GM21717 (cell line): Measurements from ENCODE around the gene IL1RL2.

ENCODE experiments used
- ATAC-seq: cut with Tn5 transposase; IDR thresholded peaks from one replicate; pipeline ENCODE4 v1.9.1; 2021; ENCODE audit warnings: mild to moderate bottlenecking, moderate library complexity; ENCODE audit not compliant: unreplicated experiment

The IL1RL2 gene

DNA sequence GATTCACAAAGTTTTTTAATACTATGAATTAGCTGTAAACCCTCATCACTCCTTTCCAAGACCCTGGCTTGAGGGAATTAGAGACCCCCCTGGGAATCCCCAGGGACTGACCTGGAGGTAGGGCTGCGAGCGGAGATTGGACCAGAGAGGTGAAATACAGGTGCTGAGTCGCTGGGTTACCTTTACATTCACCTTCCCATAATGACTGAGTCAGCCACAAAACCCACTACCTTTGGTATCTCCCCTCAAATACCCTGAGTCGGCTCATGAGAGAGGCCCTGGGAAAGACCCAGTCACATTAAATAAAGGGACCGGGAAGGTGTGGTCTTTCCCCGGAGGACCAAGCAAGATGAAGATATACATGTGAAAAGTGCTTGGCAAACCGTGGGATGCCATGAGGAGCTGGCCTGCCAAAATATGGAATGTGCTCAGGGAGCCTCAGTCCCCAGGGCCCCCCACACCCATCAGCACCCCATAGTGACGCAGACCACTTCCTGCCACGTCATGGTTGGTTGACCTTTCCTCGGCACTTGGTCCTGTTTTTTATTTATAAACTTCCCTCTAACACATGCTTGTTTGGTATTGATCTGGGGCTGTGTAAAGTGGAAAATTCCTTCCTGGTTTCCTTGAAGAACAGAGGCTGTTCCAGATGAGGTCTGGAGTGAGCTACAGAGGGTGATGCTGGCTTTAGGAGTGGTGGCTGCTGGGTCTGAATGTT is 51.4 kb downstream of the IL1RL2 start:
- ATAC-seq = no peak

DNA sequence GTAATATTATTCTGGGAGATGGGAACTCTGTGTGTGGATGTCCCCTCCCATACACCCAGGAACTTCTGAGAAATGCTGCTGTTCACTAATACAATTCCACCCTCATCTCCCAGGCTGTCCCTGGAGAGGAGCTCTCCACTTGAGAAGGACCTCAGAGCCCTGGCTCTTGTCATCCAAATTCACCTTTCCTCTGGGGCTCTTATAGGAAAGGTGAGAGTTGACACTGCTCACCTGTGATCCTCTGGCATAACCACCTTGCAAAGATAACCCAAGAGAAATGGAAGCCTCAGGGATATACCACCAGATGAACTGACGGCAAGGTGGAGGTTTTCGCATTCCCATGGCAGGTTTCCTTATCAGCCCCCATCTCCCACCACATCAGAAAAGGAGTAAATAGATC is 52.0 kb downstream of the IL1RL2 start:
- no peak for ATAC-seq

DNA sequence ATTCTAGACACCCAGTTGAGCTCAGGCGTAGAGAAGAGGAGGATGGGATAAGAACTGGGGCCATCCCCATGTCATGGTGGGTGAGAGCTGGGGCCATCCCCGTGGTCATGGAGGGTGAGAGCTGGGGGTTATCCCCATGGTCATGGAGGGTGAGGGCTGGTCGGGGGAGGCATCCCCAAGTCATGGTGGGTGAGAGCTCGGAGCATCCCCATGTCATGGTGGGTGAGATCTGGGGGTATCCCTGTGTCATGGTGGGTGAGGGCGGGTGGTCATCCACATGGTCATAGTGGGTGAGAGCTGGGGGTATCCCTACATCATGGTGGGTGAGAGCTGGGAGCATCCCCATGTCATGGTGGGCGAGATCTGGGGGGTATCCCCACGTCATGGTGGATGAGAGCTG is 52.5 kb downstream of the IL1RL2 start:
- no peak for ATAC-seq

DNA sequence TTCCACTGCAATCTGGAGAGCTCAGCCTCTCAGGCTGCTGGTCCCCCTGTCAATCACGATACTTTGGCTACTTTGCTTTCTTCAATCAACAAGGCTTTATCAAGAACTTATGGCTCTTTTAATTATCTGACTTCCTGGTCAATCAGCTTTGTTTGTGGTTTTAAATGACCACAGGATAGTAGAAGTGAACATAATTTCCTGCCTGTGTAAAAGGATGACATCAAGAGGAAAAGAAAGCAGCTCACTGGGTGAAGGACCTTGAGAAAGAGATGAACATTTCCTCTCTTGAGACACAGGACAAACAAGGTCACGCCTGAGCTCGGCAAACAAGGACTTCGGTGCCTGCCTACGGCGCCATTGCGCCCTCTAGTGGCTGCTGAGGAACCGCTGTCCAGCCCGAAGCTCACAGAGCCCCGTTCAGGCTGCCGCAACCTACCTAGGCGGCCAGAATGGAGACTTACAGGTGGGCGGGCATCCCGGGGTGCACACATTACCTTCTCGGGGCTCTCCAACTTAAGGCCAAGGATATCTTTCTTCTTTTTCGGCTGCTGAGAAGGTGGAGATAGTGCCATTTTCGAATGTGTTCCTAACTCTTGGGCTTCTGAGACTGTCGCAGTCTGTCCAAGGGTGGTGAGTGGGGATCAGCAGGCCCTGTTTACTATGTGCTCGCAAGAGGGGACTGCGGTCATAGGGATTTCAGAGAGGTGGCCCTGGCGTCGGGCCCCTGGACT is 54.0 kb downstream of the IL1RL2 start:
- peak; percentile 85 for ATAC-seq

DNA sequence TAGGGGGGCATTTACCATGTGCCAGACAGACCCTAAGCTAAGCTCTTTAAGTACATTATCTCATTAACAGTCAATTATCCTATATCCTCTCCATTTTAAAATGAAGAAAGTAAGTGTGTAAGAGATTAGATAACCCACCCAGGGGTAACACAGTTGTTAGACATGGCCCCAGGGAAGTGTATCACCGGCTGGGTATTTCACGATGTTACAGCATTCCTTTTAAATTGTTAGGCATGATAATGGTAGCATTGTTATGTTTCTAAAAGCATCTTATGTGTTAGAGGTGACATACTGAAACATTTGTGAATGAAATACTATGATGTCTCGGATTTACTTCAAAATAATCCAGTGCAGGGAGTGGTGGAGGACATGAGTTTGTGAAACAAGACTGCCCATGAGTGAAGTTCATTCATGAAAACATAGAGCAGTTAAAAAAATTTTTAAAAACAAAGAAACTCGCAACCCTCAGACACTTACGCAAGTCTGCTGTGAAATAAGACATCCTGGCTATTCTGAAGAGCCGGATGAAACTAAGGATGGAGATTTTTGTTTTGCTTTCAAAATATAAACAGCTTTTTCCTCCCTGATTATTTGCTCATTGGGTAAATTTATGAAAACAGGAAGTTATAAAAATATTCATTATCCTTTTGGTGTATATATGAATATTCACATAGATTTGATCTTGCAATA is 54.9 kb downstream of the IL1RL2 start:
- no peak for ATAC-seq

DNA sequence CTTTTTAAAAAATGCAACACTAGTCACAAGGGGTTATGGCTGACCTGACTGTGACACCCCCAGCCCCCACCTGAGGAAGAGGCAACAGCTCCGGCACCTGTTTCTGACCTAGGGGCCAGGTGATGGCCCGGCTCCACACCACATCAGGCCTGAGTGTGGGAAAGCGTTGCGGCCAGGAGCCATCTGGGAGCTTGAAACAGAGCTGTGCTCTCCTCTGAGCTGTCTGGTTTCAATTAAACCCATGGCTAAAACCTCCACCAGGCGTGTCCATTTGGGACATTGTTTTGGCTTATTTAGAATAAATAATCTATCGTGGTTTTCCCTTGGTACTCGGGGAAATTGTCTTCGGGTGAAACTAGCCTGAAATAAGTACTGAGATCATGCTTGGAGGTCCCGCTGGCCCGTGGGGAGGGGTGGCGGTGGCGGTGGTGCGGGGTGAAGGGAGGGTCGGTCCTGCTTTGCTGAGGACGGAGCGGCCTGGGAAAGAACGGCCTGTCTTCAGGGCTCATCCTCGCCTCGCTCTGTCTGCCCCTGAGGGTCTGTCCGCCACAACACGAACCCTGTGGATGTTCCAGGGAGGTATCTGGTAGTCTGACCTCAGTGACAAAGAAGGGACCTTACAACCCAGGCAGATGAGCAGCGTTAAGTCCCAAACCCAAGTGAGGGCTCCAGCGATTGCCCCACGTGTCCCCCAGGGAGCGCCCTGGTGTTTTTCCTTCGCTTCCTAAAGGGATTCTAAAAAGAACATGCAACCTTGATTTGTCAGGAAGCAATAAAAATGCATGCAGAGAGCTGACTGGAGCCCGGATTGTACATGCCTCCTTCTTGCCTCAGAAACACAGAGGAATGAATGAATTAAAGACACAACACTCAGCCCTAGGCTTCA is 58.7 kb downstream of the IL1RL2 start:
- no peak for ATAC-seq

DNA sequence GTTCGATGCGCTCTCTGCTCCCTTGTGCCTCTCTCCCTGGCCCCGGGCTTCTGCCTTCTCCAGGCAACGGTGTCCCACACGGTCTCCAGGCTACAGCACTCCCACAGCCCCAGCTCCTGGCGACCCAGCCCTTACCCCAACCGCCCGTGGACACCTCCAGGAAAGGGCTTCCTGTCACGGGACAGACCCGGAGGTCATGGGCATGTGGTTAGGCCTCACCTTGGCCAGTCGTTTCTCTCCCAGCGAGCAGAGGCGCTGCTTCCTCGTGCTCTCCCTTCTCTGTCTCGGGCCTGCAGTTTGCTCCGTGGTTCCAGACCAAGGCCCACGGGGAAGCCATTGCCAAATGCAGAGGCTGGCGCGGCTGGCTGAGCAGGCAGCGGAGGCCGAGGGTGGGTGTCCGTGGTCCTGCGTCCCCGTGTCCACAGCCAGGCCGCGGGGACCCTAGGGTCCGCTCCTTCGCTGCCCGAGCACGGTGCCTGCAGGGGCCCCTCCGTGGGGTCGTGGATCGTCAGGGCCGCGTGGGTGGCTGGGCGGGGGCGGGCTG is 63.5 kb downstream of the IL1RL2 start:
- no peak for ATAC-seq

DNA sequence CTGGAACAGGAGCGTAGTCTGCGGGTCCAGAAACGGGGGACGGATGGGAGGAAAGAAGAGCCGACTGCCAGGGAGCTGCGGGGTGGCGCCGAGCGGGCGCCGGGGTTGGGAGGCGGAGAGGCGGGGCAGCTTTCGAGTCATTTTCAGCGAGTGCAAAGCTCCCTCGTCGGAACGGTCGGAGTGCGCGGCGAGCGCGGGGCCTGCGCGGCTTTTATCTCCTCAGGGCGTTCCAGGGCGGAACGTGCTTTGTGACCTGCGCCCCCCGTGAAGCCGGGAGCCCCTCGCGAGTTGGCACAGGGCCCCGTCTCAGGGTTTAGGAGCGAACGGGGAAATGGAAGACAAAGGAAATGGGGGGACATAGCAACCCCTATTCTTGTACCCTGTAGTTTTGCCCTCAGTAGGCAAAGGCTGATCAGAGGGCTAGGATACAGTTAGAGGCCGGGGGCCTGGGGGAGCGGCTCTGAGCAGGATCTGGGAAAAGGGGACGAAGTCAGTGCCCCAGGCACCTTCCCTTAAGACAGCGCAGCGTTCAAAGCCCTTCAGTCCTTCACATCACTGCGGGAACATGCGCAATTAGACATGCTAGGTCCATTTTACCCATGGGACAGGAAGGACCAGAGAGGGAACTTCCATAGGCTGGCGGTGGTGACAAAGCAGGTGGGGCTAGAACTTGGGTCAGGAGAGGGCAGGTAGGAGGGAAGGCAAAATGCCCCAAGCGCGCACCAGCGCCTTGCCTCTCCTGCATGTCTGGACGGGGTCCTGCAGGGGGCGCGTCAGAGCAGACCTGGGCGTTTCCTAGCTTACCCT is 64.4 kb downstream of the IL1RL2 start:
- no peak for ATAC-seq

DNA sequence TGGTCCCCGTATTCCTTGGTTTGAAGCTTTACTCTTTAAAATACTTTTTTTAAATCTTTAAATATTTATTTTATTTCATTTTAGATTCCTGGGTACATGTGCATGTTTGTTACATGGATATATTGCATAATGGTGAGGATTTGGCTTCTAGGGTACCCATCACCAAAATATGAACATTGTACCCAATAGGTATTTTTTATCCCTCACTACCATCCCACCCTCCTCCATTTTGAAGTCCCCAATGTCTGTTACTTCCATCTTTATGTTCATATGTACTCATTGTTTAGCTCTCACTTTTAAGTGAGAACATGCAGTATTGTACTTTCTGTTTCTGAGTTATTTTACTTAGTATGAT is 65.0 kb downstream of the IL1RL2 start:
- ATAC-seq = no peak

DNA sequence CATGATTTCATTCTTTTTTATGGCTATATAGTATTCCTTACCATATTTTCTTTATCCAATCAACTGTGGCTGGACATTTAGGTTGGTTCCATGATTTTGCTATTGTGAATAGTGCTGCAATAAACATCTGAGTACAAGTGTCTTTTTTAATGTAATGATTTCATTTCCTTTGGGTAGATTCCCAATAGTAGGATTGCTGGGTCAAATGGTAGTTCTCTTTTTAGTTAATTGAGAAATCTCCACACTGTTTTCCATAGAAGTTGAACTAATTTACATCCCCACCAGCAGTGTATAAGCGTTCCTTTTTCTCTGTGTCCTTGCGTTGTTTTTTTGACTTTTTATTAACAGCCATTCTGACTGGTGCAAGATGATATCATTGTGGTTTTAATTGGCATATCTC is 65.4 kb downstream of the IL1RL2 start:
- ATAC-seq = no peak

DNA sequence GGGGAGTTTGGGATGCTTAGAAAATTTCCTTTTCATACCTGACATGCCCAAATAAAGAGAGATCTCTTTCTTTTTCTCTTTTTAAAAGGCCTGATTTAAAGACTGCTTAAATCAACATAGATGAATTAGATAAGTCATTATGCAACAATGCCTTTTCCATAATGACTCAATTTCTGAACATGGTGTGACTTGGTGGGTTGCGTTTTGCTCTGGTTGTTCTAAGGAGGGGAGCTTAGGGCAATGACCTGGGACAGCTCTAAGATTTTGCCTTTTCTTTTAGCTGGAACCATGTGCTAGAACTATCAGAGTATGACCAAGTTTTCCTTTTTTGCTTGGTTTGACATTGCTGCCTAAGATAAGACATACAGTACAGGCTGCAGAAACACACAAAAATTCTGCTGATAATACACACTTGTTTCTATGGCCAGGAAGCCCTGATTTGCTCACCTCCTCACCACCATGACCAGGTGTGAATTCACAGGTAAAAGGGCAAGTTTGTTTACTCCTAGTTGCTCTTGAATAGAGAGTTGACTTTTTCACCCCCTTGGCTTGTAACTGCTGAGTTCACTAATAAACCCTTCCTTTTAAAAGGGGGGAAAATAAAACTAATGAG is 66.4 kb downstream of the IL1RL2 start:
- no peak for ATAC-seq

DNA sequence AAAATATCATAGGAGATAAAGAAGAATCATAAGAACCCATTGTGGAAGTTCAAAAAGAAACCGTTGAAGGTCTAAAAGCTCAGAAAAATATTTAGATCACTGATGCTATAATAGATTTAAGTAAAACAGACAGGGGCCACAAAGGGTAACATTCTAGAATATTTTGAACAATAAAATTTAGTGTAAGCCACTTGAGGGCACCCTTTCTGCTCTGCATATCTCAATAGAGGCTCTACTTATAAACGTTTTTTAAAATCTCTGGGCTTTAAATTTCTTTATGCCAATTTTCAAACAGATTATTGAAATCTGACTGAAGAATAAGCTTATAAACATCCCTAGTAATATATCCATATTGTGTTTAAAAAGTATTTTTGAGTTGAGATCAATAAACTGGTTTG is 66.9 kb downstream of the IL1RL2 start:
- ATAC-seq = no peak

DNA sequence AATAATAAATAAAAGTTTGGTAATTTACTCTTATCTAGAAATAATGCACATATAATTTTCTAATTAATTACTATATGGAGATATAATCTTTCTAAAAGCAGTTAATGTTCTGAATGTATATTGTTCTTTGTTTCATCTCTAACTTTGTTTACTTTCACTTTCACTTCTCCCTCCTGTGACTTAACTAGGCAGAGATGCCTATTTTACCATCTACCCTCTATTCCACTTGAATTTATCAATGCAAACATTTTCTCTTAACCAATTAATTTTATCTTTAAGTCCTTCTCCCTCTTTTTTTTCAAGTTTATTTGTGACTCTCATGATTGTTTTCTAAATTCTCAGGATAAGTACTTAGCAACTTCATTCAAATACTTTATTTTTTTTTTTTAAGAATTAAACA is 69.5 kb downstream of the IL1RL2 start:
- ATAC-seq = no peak

DNA sequence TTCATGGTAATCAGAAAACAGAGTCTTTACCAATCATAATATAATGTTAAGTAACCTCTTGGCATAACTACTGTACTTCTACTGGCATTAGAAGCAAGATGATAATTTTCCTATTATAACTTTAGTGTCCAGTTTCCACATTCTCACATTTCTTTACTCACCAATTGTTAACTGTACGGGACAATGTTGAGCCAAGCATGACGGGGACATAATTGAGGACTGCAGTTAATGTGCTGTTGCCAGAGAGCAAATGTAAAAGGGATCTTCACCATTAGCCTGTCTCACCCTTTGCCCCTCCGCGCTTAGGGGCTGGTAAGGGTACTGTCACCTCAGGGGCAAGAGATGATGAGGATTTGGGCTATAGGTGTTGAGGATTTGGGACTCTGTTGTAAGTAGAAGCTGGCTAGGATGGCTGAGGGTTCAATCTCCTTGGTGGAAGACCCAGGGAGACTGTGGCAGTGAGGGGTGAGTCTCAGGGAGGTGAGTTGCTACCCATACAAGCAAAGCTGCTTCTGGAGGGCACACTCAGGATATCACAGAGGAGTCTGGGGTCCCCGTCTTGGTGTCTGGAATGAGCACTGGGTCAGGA is 70.1 kb downstream of the IL1RL2 start:
- no peak for ATAC-seq

DNA sequence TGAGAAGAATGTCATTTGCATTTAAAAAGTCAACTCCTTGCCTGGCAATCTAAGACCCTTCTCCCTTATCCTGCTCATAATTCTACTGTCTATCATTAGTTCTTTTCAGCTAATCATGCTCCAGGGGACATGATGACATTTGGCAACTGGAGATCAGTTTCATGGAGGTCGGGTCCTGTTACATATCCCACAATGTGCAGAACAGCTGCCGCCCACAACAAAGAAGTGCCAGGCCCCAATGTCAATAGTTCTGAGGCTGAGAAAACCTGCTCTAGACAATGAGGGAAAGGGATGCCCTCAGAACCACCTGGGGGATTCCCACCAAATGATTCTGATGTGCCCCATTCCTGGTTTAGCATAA is 71.2 kb downstream of the IL1RL2 start:
- ATAC-seq = no peak

DNA sequence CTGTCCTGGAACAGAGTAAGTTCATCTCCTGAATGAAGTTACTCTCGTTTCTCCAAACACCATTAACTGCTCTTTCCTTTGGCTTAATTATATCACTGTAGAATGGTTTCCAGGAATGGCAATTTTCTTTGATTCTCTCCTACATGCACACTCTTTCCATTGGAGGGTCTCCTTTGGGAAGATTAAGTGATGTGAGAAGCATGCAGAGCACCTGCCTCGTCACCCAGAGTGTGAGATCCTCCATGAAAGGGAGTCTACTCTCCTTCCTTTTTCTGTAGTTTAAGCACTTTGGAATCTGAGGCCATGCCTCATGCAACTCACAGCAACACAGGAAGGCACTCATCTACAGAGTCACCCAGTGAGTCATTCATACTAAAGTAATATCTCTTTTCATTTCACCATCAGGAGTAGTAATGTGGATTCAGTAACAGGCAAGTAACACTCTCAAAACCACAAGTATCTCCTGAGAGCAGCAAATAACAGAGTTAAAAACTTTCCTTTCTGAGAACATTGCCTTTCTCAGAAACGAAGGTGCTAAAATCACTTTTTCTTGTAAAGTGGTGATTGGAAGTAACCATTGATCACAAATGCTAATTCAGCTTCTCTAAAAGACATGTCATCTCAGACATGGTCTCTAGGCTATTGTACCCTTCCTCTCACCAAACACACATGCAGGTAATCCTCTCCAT is 71.7 kb downstream of the IL1RL2 start:
- no peak for ATAC-seq

DNA sequence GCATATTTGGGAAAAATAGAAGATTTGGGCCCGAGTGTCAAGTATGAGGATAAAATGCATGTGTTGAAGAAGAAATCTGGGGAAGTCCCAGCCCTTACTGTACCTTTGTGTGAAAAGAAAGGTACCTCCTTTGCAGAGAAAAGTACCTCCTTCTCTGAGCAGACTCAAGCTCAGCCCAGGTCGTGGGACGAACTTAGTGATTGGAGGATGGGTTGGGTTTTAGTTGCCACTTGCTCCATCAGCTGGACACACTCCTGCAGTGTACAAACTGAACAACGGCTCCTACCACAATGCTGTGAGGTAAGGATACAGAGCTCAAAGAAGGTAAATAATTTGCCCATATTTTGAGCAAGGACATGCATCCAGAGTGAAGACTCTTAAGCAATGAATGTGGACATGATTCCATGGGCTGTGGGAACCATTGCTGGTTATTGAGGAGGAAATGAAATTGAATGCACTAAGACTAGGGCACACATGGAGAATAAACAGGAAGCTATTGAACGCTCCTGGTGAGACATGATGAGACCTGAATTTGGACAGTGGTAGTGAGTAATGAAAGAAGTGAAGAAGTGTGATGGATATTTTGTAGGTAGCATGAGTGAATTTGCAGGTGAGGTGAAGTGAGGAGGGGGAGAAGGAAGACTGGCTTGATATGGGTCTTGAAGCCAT is 74.8 kb downstream of the IL1RL2 start:
- no peak for ATAC-seq
